ENCODE measurements around the gene NDUFS8. TPM values are rescaled to one million over a fixed set of nuclear protein-coding genes. Genes with fewer than 3 reads are reported as not detected.

The NDUFS8 gene
- total RNA-seq, 4 donors from 2014 or later = 53.4 to 291 (median 139) TPM

DNA sequence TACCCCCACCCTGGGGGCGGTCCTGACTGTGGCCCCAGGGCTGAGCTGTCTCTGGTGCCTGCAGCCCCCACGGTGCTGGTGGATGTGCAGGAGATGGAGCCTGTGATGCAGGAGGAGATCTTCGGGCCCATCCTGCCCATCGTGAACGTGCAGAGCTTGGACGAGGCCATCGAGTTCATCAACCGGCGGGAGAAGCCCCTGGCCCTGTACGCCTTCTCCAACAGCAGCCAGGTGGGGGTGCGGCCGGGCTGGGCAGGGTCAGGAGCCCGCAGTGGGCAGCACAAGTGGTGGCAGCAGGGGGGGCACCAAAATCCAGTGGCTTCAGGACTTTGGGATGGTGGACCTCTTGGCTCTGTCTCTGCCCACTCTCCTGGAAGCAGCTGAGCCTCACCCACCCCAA lies 8.0 kb upstream of the NDUFS8 start:
- H3K4me3 ChIP-seq = no peak overlapping the region
- no peak for DNase-seq
- intact Hi-C loops (cut with DNase I; ENCODE audit: low total_unique reads) = no loop called here
- no peaks in the 10 kb centered on the region for H3K27me3 ChIP-seq
- no peak for TF ChIP-seq POLR2A (IDR thresholded peaks at IDR 0.05)
- TF ChIP-seq, protein P1, sequence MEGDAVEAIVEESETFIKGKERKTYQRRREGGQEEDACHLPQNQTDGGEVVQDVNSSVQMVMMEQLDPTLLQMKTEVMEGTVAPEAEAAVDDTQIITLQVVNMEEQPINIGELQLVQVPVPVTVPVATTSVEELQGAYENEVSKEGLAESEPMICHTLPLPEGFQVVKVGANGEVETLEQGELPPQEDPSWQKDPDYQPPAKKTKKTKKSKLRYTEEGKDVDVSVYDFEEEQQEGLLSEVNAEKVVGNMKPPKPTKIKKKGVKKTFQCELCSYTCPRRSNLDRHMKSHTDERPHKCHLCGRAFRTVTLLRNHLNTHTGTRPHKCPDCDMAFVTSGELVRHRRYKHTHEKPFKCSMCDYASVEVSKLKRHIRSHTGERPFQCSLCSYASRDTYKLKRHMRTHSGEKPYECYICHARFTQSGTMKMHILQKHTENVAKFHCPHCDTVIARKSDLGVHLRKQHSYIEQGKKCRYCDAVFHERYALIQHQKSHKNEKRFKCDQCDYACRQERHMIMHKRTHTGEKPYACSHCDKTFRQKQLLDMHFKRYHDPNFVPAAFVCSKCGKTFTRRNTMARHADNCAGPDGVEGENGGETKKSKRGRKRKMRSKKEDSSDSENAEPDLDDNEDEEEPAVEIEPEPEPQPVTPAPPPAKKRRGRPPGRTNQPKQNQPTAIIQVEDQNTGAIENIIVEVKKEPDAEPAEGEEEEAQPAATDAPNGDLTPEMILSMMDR (IDR thresholded peaks at IDR 0.05) = no peak
- H3K27ac ChIP-seq = no peak overlapping the region
- no peaks in the 10 kb centered on the region for H3K36me3 ChIP-seq
- H3K4me1 ChIP-seq = no peaks in the 10 kb centered on the region
- H3K9me3 ChIP-seq = no peaks in the 10 kb centered on the region

DNA sequence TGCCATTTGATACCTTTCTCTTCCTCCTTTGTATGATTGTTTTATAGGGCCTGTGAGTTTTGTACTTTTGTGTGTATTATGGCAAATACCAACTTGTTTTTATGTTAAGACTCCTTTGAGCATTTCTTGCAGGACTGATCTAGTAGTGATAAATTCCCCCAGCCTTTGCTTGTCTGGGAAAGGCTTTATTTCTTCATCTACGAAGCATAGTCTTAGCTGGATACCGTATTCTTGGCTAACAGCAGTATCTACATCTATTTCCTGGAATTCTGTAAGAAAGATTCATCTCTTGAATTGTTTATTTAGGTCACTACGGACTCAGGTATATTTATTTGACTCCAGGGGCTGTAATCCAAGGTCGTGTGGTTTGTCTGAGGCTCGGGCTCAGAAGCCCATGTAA lies 6.0 kb upstream of the NDUFS8 start:
- TF ChIP-seq POLR2A (IDR thresholded peaks at IDR 0.05) = no peak
- TF ChIP-seq, protein P1 (IDR thresholded peaks at IDR 0.05) = no peak
- H3K4me3 ChIP-seq = no peak overlapping the region
- intact Hi-C loops (cut with DNase I; ENCODE audit: low total_unique reads) = no loop called here
- no peak for DNase-seq
- H3K9me3 ChIP-seq = no peaks in the 10 kb centered on the region
- no peaks in the 10 kb centered on the region for H3K36me3 ChIP-seq
- H3K4me1 ChIP-seq = no peaks in the 10 kb centered on the region
- H3K27ac ChIP-seq = no peak overlapping the region
- H3K27me3 ChIP-seq = no peaks in the 10 kb centered on the region

DNA sequence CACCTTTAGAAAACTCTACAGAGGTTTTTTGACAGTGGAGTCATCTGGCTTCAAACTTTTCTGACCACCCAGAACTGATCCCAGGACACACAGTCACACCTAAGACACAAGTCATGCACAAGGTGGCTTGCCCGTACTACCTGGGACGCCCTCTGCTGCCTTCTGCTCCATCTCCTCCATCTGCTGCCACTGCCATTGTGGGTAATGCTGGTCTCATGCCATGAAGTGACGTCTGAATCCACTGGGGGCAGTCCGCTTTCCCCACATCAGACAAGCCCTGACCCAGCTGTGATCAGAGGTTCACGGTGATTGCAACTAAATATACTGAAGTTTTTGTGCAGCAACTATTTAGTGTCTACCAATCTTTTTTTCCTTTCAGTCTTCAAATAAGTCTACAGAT lies 5.4 kb upstream of the NDUFS8 start:
- H3K27ac ChIP-seq = no peak overlapping the region
- TF ChIP-seq, protein P1 (IDR thresholded peaks at IDR 0.05) = no peak
- TF ChIP-seq POLR2A (IDR thresholded peaks at IDR 0.05) = no peak
- H3K4me1 ChIP-seq = no peaks in the 10 kb centered on the region
- no peak overlapping the region for H3K4me3 ChIP-seq
- no peaks in the 10 kb centered on the region for H3K36me3 ChIP-seq
- H3K27me3 ChIP-seq = no peaks in the 10 kb centered on the region
- intact Hi-C loops (cut with DNase I; ENCODE audit: low total_unique reads) = no loop called here
- no peaks in the 10 kb centered on the region for H3K9me3 ChIP-seq
- no peak for DNase-seq

DNA sequence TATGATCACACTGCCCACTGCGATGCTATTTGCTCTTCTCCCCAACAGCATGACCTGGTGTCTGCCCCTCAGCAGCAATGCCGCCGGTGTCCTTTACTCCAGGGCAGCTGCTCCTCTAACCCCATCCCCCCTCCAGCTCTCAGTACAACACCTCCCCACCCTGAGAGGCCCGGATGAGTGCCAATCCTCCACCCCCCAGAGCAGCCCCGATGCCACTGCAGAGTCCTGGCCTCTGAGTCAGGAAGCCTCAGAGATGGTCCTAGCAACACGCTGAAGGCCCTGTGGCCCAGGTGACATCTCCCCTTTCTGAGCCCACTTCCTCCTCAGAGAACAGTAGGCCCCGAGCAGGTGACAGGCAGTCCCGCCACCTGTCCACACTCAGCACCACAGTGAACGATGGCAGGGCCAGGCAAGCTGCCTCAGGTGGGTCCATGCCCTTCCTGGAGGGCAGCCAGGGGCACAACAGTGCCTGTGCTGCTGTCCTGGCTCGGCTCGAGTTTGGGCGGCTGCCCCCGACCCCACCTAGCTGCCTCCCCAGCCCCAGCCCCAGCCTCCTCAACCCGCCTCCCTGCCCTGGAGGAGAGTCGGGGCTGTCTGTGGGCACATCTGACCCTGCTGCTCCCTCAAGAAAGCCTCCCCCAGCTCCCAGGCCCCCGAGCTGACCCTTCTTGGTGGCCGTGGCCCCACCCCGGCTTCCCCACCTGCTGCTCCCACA lies 3.9 kb upstream of the NDUFS8 start:
- no peak for TF ChIP-seq POLR2A (IDR thresholded peaks at IDR 0.05)
- TF ChIP-seq, protein P1 (IDR thresholded peaks at IDR 0.05) = no peak
- H3K27ac ChIP-seq = no peak overlapping the region
- DNase-seq = no peak
- no peaks in the 10 kb centered on the region for H3K9me3 ChIP-seq
- intact Hi-C loops (cut with DNase I; ENCODE audit: low total_unique reads) = no loop called here
- peaks cover 3 to 5% of the 10 kb centered on the region in 2 donors for H3K4me1 ChIP-seq
- H3K4me3 ChIP-seq = no peak overlapping the region
- H3K27me3 ChIP-seq = no peaks in the 10 kb centered on the region
- no peaks in the 10 kb centered on the region for H3K36me3 ChIP-seq

DNA sequence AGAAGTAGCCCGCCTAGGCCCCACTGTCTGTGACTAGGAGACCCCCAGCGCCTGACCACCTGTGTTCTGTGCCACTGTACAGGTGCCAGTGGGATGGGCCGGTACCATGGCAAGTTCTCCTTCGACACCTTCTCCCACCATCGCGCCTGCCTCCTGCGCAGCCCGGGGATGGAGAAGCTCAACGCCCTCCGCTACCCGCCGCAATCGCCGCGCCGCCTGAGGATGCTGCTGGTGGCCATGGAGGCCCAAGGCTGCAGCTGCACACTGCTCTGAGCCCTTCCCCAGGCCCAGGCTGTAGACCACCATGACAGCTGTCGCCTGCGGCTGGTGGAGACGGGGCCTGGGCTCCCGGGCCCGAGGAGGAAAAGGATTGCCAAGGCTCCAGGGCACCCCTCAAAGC lies 2.8 kb upstream of the NDUFS8 start:
- H3K9me3 ChIP-seq = no peaks in the 10 kb centered on the region
- no peaks in the 10 kb centered on the region for H3K27me3 ChIP-seq
- TF ChIP-seq, protein P1 (IDR thresholded peaks at IDR 0.05) = no peak
- TF ChIP-seq POLR2A (IDR thresholded peaks at IDR 0.05) = no peak
- no peak overlapping the region for H3K27ac ChIP-seq
- DNase-seq = no peak
- intact Hi-C loops (cut with DNase I; ENCODE audit: low total_unique reads) = no loop called here
- peaks cover 8 to 9% of the 10 kb centered on the region in 2 donors for H3K4me1 ChIP-seq
- H3K4me3 ChIP-seq = no peak overlapping the region
- H3K36me3 ChIP-seq = no peaks in the 10 kb centered on the region

Measured in uterus (tissue), 4 donors.